GM21367 (cell line): ENCODE measurements around the gene EMILIN3.

ENCODE experiments used
- ATAC-seq: cut with Tn5 transposase; IDR thresholded peaks from one replicate; pipeline ENCODE4 v1.9.1; 2021; ENCODE audit not compliant: unreplicated experiment

Gene EMILIN3

DNA sequence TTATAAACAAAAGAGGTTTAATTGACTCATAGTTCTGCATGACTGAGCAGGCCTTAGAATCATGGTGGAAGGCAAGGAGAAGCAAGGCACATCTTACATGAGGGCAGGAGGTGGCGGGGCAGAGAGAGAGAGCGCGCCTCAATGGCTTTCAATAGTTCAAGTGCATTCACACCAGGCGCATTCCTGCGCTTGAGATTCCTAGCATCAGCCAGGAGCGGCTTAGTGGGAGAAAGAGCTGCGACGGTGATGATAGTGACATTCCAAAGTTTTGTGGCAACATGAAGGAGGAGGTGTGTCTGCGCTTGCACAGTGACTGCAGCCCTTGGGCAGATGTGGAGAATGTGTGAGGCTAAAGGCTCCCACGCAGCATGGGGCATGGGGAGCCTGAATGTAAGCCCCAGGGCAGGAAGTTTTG lies 25.0 kb upstream of the EMILIN3 start:
- no peak for ATAC-seq

GRCh38 chr20:41390889-41391288 lies 24.3 kb upstream of the EMILIN3 start:
- no peak for ATAC-seq

DNA sequence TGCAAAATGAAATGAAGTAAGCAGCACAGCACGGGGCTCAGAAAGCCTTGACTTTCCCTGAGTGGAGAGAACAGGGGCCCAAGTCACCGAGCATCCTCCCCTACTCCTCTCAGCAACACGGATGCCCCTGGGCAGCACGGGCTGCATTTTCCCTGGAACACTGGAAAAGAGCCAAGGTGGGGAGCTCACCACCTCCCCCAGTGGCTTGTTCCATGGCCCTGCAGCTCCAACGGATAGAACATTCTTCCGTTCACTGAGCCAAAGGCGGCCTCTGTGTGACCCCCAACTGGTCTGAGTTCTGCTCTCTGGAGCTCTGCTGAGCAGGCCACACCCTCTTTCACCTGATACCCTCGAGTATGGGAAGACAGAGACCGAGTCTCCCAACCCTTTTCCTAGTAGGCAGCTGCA lies 20.8 kb upstream of the EMILIN3 start:
- ATAC-seq = no peak

- ATAC-seq = no peak
Measured at GRCh38 chr20:41386502-41387427, 20.1 kb upstream of the EMILIN3 start.

DNA sequence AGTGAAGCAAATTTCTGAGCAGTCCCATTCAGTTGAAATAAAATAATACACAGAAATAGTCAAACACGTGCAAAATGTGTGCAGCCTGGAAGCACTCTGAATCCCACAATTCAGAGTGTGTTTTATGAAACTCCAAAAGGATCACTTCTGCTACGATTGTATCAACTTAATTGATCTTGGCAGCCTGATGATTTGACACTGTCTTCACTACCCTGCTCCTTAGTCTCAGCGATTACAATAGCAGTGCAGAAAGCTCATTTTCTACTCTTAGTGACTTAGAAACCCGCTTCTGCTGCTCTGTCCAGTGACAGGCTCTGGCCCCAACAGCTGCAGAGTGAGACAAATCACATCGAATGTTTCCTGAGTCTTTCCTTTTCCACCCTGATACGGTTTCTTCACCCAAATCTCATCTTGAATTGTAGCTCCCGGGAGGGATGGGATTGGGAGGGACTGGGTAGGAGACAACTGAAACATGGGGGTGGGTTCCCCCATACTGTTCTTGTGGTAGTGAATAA lies 16.2 kb upstream of the EMILIN3 start:
- no peak for ATAC-seq

DNA sequence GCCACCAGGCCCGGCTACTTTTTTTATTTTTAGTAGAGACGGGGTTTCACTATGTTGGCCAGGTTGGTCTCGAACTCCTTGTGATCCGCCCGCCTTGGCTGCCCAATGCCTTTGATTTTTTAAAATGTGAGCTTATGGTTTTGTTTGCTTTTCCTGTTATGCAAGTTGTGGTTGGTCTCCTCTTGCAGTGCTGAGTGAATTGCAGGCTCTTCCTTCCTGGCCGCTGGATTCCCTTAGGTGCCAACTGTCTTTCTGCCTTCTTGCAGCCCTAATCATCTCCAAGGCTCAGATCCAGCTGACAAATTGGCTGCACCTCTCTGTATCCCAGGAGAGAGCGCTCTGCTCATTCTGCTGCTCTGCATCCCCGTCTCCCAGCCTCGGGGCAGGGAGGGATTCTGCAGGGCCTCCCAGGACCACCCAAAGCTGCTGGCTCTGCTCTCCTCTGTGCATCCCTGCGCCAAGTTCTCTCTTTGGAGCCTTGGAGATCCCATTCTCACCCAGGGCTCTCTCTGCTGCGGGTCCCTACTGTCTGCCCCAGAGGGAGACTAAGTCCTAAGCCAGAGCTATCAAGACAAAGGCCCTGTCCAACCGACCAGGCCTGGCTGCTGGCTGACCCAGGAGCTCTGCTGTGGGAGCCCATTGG lies 14.1 kb upstream of the EMILIN3 start:
- ATAC-seq = no peak

DNA sequence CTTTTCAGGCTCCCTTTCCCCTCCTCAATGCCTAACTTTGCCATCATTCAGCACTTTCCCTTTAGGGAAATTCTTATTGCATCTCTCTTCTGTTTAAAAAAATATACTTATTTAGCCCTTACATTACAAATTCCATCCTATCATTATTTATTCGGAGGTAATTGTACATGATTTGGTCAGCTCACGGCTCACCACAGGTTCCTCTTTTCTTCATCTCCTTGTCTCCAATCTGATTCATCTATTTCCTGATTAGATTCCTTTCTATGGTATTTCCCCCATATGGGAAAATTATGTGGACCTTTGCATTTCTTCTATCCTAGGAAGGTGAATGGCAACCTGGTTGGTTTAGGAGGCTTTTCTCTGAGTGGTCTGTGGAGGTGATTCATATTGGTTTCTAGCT lies 12.9 kb upstream of the EMILIN3 start:
- ATAC-seq = no peak

- ATAC-seq = no peak
Measured at GRCh38 chr20:41377275-41377674, 10.7 kb upstream of the EMILIN3 start.

DNA sequence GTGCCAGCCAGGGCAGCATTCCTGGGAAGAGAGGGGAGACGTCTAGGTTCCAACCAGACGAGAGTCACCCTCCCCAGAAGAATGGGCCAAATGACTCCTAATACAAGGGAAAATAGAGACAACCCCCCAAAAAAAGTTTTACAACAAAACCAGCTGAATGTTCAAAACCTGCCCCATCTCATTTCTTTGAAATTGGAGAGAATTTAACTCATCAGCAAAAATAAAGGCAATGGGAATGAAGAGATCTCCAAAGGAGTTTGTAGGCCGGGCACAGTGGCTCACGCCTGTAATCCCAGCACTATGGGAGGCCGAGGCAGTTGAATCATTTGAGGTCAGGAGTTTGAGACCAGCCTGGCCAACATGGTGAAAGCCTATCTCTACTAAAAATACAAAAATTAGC lies 9.7 kb upstream of the EMILIN3 start:
- no peak for ATAC-seq

DNA sequence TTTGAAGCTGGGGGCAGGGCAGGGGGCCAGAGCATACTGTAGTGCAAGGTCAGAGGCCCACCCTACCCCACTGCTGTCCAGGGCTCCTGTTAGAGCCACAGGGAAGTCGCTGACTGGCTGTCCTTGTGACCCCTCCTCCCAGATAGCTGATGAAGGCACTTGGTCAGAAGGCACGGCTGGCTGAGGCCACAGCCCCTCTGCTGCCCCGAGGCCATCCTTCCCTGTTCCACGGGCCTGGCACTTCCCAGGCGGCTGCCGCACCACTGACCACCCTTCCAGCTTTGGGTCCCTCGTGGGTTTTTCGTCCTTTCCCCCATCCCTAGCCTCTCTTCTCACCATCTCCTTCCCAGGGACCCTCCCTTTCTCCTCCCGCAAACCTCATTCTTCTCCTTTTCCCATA lies 9.2 kb upstream of the EMILIN3 start:
- no peak for ATAC-seq

- ATAC-seq = no peak
Measured at GRCh38 chr20:41373931-41374920, 7.6 kb upstream of the EMILIN3 start.

DNA sequence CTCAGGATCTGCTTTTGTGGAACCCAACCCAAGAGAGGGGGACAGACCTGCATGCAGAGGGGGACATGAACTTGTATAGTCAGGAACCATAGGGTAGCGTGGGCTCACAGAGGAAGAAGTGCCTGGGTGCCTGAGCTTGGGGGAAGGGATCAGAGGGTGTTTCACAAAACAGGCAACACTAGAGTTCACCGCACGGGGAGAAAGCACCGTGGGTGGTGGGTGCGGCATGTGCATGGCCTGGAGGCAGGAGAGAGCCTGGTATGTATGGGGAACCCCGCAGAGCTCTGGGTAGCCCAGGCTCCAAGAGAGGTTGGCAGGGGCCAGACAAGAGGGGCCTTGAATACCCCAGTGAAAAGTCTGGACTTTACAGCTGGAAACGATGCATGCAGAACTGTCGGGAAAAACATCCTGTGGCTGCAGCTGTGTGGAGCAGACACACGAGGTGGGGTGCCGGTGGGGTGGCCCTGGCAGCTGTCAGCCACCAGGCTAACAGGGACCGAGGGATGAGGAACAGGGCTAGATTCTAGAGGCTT lies 6.7 kb upstream of the EMILIN3 start:
- no peak for ATAC-seq

DNA sequence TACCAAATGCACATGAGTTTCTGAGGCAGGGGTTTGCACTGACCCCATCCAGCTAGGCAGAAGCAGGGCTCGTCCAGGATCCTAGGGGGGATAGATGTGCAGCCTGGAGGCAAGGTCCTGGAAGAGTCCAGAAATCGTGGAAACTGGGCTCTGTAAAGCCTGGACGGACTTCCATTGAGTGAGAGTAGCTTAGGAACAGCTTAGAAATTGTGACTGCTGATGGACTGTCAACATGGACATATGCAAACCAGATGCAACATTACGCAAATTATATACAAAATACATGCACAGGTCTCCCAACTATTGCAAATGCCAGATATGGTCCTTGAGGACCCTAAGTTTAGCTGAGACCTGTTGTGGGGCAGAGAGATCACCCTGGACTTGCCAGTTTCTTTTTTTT lies 4.8 kb upstream of the EMILIN3 start:
- no peak for ATAC-seq

DNA sequence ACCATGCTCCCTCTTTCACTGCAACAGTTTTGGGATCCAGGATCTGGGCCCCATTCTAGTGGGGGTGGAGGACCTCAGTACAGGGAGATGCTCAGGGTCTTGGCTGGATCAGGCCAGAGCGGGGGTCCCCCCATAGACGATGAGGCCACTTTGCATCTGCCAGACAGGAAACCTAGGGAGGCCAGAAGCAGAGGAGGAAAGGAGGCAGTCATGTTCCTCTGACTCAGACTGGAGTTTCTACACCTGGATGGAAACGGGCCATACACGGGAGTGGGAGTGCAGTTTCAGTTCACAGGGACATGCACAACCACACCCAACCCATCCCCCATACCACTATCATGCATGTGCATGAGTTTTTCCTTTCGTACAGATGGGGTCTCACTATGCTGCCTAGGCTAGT lies 3.6 kb upstream of the EMILIN3 start:
- ATAC-seq = no peak

DNA sequence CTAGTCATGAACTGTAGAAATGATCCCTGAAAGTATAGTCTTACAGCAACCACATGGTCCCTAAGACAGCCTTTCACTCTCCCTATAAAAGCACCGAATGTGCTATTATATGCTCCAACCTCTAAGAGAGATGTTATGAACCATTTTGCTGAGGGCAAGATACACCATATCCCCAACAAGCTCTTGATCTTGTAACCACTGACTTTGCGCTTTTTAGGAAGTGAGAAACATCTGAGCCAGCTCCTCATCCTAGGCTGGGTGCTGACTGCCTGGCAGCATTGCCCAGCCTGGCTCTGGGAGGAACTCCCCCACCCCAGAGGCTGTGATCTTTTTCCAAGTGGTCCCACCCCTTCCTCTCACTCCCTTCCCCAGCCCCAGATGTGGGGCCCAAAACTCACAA lies 3.1 kb upstream of the EMILIN3 start:
- no peak for ATAC-seq

DNA sequence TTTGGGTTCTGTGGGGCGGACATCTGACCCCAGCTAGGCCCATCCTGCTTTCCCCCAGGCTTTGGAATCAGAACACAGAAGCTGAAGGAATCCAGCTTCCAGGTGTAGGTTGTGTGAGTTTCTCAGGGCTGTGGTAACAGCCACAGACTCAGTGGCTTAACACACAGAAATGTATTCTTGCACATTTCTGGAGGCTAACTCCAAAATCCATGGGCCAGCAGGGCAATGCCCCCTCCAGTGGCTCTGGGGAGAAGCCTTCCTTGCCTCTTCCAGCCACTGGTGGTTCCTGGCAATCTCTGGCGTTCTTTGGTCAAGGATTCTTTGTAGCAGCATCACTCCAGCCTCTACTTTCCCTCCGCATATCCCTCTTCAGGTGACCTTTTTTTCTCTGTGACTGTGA lies 1.3 kb upstream of the EMILIN3 start:
- no peak for ATAC-seq

GRCh38 chr20:41367393-41367695 lies 726 bp upstream of the EMILIN3 start:
- ATAC-seq = no peak

GRCh38 chr20:41365777-41366545 lies 657 bp downstream of the EMILIN3 start:
- ATAC-seq = no peak

GRCh38 chr20:41364967-41365765 lies 1.5 kb downstream of the EMILIN3 start:
- ATAC-seq = no peak
